ENCODE data around the gene LRRC34. TPM values are rescaled to one million over a fixed set of nuclear protein-coding genes. Genes with fewer than 3 reads are reported as not detected.

The LRRC34 gene
- total and polyA plus RNA-seq, 2 of the 8 experiments (the other 6 are each of a cell fraction or from before 2014, with no cell fraction given): 3.3 to 4.1 TPM

- POLR2A ChIA-PET (ENCODE audit: partially characterized antibody): no interaction called here
- Histone ChIP-seq H3K18ac (ENCODE audit: extremely low read depth, low read length) (no peak overlapping the region), H3K14ac (ENCODE audit: insufficient read length) (no peak overlapping the region), H3K9me3 (ENCODE audit: insufficient read depth in 2 of 2, low read depth in 1 of 2, low read length in 1 of 2) (no peaks in the 10 kb centered on the region), H3K4me2 (ENCODE audit: insufficient read depth in 1 of 2, low read depth in 2 of 2, low read length in 2 of 2) (no peak overlapping the region), H3K9ac (replicated peaks in 1 of 4; ENCODE audit: extremely low read depth in 1 of 4, low read depth in 3 of 4, low read length in 3 of 4) (no peak overlapping the region), H3K23me2 (ENCODE audit: low read depth, low read length) (no peaks in the 10 kb centered on the region), H2AFZ (ENCODE audit: low read length) (no peak overlapping the region), H3K23ac (ENCODE audit: insufficient read length) (no peak overlapping the region), H2BK15ac (ENCODE audit: low read length) (no peak overlapping the region), H4K91ac (replicated peaks; ENCODE audit: insufficient read length, low read length) (no peak overlapping the region), H3K79me1 (ENCODE audit: low read depth, low read length) (no peaks in the 10 kb centered on the region), H2BK12ac (ENCODE audit: low read depth, low read length) (no peak overlapping the region), H2AK5ac (ENCODE audit: low read depth, low read length) (no peak overlapping the region), H3K36me3 (ENCODE audit: control insufficient read depth in 2 of 4, insufficient read depth in 4 of 4, low read length in 3 of 4) (no peaks in the 10 kb centered on the region), H3K79me2 (ENCODE audit: control insufficient read depth in 1 of 2, insufficient read depth in 2 of 2, low read length in 2 of 2) (no peaks in the 10 kb centered on the region), H2BK20ac (ENCODE audit: low read length) (no peak overlapping the region), H4K20me1 (replicated peaks in 1 of 2; ENCODE audit: control insufficient read depth in 1 of 2, insufficient read depth in 2 of 2, low read length in 2 of 2) (no peaks in the 10 kb centered on the region), H3K4me3 (ENCODE audit: extremely low read depth in 1 of 4, insufficient read depth in 2 of 4, low read depth in 3 of 4, low read length in 4 of 4) (no peak overlapping the region), H3K27me3 (replicated peaks in 1 of 4; ENCODE audit: control insufficient read depth in 3 of 4, extremely low read depth in 1 of 4, insufficient read depth in 3 of 4, low read length in 3 of 4) (peaks cover 0 to 1% (median 0%) of the 10 kb centered on the region in 4 experiments; a peak in 1 of 7 replicates), H2BK120ac (replicated peaks; ENCODE audit: low read depth, low read length) (no peak overlapping the region), H2BK5ac (ENCODE audit: low read depth, low read length) (no peak overlapping the region), H3K4me1 (replicated peaks in 1 of 4; ENCODE audit: control insufficient read depth in 3 of 4, insufficient read depth in 4 of 4, low read length in 3 of 4) (no peaks in the 10 kb centered on the region), H3K56ac (replicated peaks; ENCODE audit: insufficient read length, low read depth, low read length) (no peak overlapping the region), H3K4ac (replicated peaks; ENCODE audit: insufficient read length, low read depth, low read length) (no peak overlapping the region), H4K8ac (ENCODE audit: extremely low read depth, insufficient read depth, low read length) (no peak overlapping the region), H3K27ac (ENCODE audit: low read depth, low read length) (no peak overlapping the region), H4K5ac (ENCODE audit: insufficient read length, low read depth, low read length) (no peak overlapping the region)
- no peak for FAIRE-seq
- CTCF ChIA-PET (ENCODE audit: partially characterized antibody): interaction anchor here (0.6 to 2.5 kb wide), 3 partner anchors 10 to 198 kb away, joined by 3 to 6 read pairs (median 4); partner anchors contain the start of genes LRRC34 and LRRIQ4
- no peak for TF ChIP-seq JUN (IDR thresholded peaks at IDR 0.05; ENCODE audit: low read depth, low read length)
- DNase-seq (ENCODE audit: low read depth in 1 of 2, low spot score in 2 of 2): no peak
- WGBS, 2 experiments (ENCODE audit: extremely low coverage in 1 of 2, insufficient coverage in 1 of 2, insufficient read length in 1 of 2, insufficient replicate concordance in 2 of 2, low coverage in 1 of 2, low lambda C conversion rate in 2 of 2, missing lambda C conversion rate in 1 of 2): 95% methylated on average over 6 of the region's 6 CpGs; no CpG with 5 or more reads in 1 of the 2 experiments
These were observed 10.3 kb upstream of the LRRC34 start for GRCh38 chr3:169822983-169823382.

All from H1 (cell line).